H9 (cell line): ENCODE data around the gene ACOT11. TPM values are rescaled to one million over a fixed set of nuclear protein-coding genes. Genes with fewer than 3 reads are reported as not detected.

ENCODE experiments used
- DNase-seq: peaks from one replicate; pipeline ENCODE4 v3.0.0-alpha.2; 2017
- H2AFZ ChIP-seq: one replicate; pipeline ENCODE4 v1.6.1; 2013; ENCODE audit warnings: mild to moderate bottlenecking, low read length, control low read depth, moderate library complexity
- H2AK5ac ChIP-seq: 2 replicates; pipeline ENCODE4 v1.6.1; 2013; ENCODE audit warnings: low read length, control low read depth, mixed read lengths; ENCODE audit not compliant: insufficient read length
- H2BK120ac ChIP-seq: one replicate; pipeline ENCODE4 v1.6.1; 2013; ENCODE audit warnings: low read depth, mild to moderate bottlenecking, low read length, control low read depth, inconsistent platforms; ENCODE audit not compliant: poor library complexity, severe bottlenecking
- H2BK12ac ChIP-seq: 2 replicates; pipeline ENCODE4 v1.6.1; 2013; ENCODE audit warnings: low read length, control low read depth, mixed read lengths, low read depth; ENCODE audit not compliant: insufficient read length
- H2BK15ac ChIP-seq: 2 replicates; pipeline ENCODE4 v1.6.1; 2013; ENCODE audit warnings: low read depth, low read length, control low read depth
- H2BK20ac ChIP-seq: one replicate; pipeline ENCODE4 v1.6.1; 2013; ENCODE audit warnings: low read depth, mild to moderate bottlenecking, low read length, control low read depth, inconsistent platforms; ENCODE audit not compliant: poor library complexity, severe bottlenecking
- H2BK5ac ChIP-seq: 2 replicates; pipeline ENCODE4 v1.6.1; 2013; ENCODE audit warnings: low read length, control low read depth, mixed read lengths; ENCODE audit not compliant: insufficient read length
- H3K14ac ChIP-seq: 2 replicates; pipeline ENCODE4 v1.6.1; 2013; ENCODE audit warnings: low read length, control low read depth; ENCODE audit not compliant: insufficient read depth
- H3K18ac ChIP-seq: 2 replicates; pipeline ENCODE4 v1.6.1; 2013; ENCODE audit warnings: low read depth, mild to moderate bottlenecking, mixed read lengths, low read length, control low read depth; ENCODE audit not compliant: insufficient read length
- H3K23ac ChIP-seq: 2 replicates; pipeline ENCODE4 v1.6.1; 2013; ENCODE audit warnings: low read length, control low read depth, mixed read lengths, low read depth; ENCODE audit not compliant: insufficient read length
- H3K23me2 ChIP-seq: 2 replicates; pipeline ENCODE4 v1.6.1; 2013; ENCODE audit warnings: low read depth, mild to moderate bottlenecking, mixed read lengths, low read length, control low read depth; ENCODE audit not compliant: insufficient read length, poor library complexity, severe bottlenecking
- H3K27ac ChIP-seq: 2 replicates; pipeline ENCODE4 v1.5.1; 2013; ENCODE audit warnings: low read length, control low read depth, mixed read lengths, low read depth; ENCODE audit not compliant: insufficient read length
- H3K27me3 ChIP-seq: 2 replicates; pipeline ENCODE4 v1.6.1; 2013; ENCODE audit warnings: low read length, control low read depth, inconsistent platforms; ENCODE audit not compliant: insufficient read depth
- H3K4ac ChIP-seq: 2 replicates; pipeline ENCODE4 v1.6.1; 2013; ENCODE audit warnings: low read depth, mild to moderate bottlenecking, control low read depth, inconsistent platforms, low read length, moderate library complexity
- H3K4me1 ChIP-seq: 2 replicates; pipeline ENCODE4 v1.6.1; 2013; ENCODE audit warnings: low read length, control low read depth, inconsistent platforms; ENCODE audit not compliant: insufficient read depth
- H3K4me2 ChIP-seq: 2 replicates; pipeline ENCODE4 v1.6.1; 2013; ENCODE audit warnings: low read length, control low read depth, mixed read lengths; ENCODE audit not compliant: insufficient read length, insufficient read depth
- H3K56ac ChIP-seq: 2 replicates; pipeline ENCODE4 v1.6.1; 2013; ENCODE audit warnings: low read depth, mild to moderate bottlenecking, mixed read lengths, low read length, control low read depth; ENCODE audit not compliant: insufficient read length
- H3K79me1 ChIP-seq: 2 replicates; pipeline ENCODE4 v1.6.1; 2013; ENCODE audit warnings: low read depth, mild to moderate bottlenecking, moderate library complexity, low read length, control low read depth, inconsistent platforms; ENCODE audit not compliant: insufficient read depth, poor library complexity, severe bottlenecking
- H3K79me2 ChIP-seq: 2 replicates; pipeline ENCODE4 v1.6.1; 2013; ENCODE audit warnings: low read length, control low read depth, inconsistent platforms; ENCODE audit not compliant: insufficient read depth
- H3K9ac ChIP-seq: 2 replicates; pipeline ENCODE4 v1.6.1; 2013; ENCODE audit warnings: low read length, control low read depth, mixed read lengths; ENCODE audit not compliant: insufficient read length; ENCODE audit errors: extremely low read depth
- H3K9me3 ChIP-seq: one replicate; pipeline ENCODE4 v1.6.1; 2013; ENCODE audit warnings: low read depth, low read length, inconsistent platforms; ENCODE audit not compliant: control insufficient read depth
- H3T11ph ChIP-seq: one replicate; pipeline ENCODE4 v1.6.1; 2013; ENCODE audit warnings: mild to moderate bottlenecking, low read length, control low read depth, inconsistent platforms
- H4K20me1 ChIP-seq: one replicate; pipeline ENCODE4 v1.6.1; 2013; ENCODE audit not compliant: control insufficient read depth, insufficient read length, insufficient read depth
- H4K5ac ChIP-seq: 2 replicates; pipeline ENCODE4 v1.6.1; 2013; ENCODE audit warnings: low read depth, mild to moderate bottlenecking, mixed read lengths, low read length, control low read depth; ENCODE audit not compliant: insufficient read length
- H4K8ac ChIP-seq: replicated peaks from 2 replicates; pipeline ENCODE4 v1.6.1; 2013; ENCODE audit warnings: low read length, control low read depth, mixed read lengths, low read depth; ENCODE audit not compliant: insufficient read length
- H4K91ac ChIP-seq: 2 replicates; pipeline ENCODE4 v1.6.1; 2013; ENCODE audit warnings: low read depth, mild to moderate bottlenecking, moderate library complexity, mixed read lengths, low read length, control low read depth; ENCODE audit not compliant: insufficient read length
- H3K27ac Mint-ChIP-seq, 3 experiments: 2 replicates in 2 of 3; 3 replicates in 1 of 3; pipeline ENCODE4 v1.8.0; 2020 to 2021; ENCODE audit warnings: mixed read lengths in 3 of 3, mild to moderate bottlenecking in 1 of 3, moderate library complexity in 1 of 3
- H3K27me3 Mint-ChIP-seq: 2 replicates; pipeline ENCODE4 v1.8.0; 2021; ENCODE audit warnings: low read depth, mild to moderate bottlenecking, moderate library complexity, mixed read lengths
- H3K36me3 Mint-ChIP-seq, 3 experiments: 2 replicates in 2 of 3; 3 replicates in 1 of 3; pipeline ENCODE4 v1.8.0; 2020 to 2021; ENCODE audit warnings: low read depth in 3 of 3, mixed read lengths in 3 of 3; ENCODE audit not compliant: insufficient read depth in 1 of 3
- H3K4me1 Mint-ChIP-seq, 2 experiments: 2 replicates each; pipeline ENCODE4 v1.8.0; 2020; ENCODE audit warnings: mixed read lengths in 2 of 2
- H3K4me3 Mint-ChIP-seq, 2 experiments: 2 replicates in 1 of 2; 3 replicates in 1 of 2; pipeline ENCODE4 v1.8.0; 2020 to 2021; ENCODE audit warnings: mild to moderate bottlenecking in 2 of 2, mixed read lengths in 2 of 2, moderate library complexity in 1 of 2
- H3K9me3 Mint-ChIP-seq, 2 experiments: 2 replicates in 1 of 2; 3 replicates in 1 of 2; pipeline ENCODE4 v1.8.0; 2020; ENCODE audit warnings: mild to moderate bottlenecking in 2 of 2, mixed read lengths in 2 of 2, moderate library complexity in 1 of 2
- CTCF ChIP-seq: fragments of 200-600 bp; sonication (generic); conservative IDR thresholded peaks from 3 replicates; pipeline ENCODE4 v1.8.0; 2021; ENCODE audit warnings: antibody characterized with exemption, mild to moderate bottlenecking
- WGBS: extraction: QIAGEN DNeasy Blood & Tissue Kit; methylation state at CpG from one replicate; pipeline ENCODE4 v1.1.7; 2013; ENCODE audit warnings: missing lambda C conversion rate, low lambda C conversion rate, mixed read lengths; ENCODE audit not compliant: insufficient read length; ENCODE audit errors: extremely low coverage; 5-methylcytosine and 5-hydroxymethylcytosine counted together
- total RNA-seq: library from RNA; stranded (reverse); gene quantifications from 2 replicates; pipeline ENCODE4 v1.2.1, GENCODE V29; 2021

The ACOT11 gene
- total RNA-seq, 1 experiment from 2014 or later = 4.0 TPM

- no peak overlapping the region for H2BK15ac ChIP-seq
- H3K23ac ChIP-seq = no peak overlapping the region
- no peaks in the 10 kb centered on the region for H3K27me3 ChIP-seq
- no peak for TF ChIP-seq CTCF
- H3K4me1 ChIP-seq = no peaks in the 10 kb centered on the region
- Mint-ChIP-seq H3K27me3 (no peaks in the 10 kb centered on the region; the same call in 1 of the 2 replicates), H3K36me3 (peaks cover 0 to 7% (median 2%) of the 10 kb centered on the region in 3 experiments; a peak in 5 of 7 replicates), H3K27ac (no peak overlapping the region), H3K9me3 (peaks cover 13 to 15% of the 10 kb centered on the region in 2 experiments), H3K4me1 (peaks cover 6 to 8% of the 10 kb centered on the region in 2 experiments), H3K4me3 (no peak overlapping the region)
- no peak overlapping the region for H3T11ph ChIP-seq
- no peak overlapping the region for H2BK5ac ChIP-seq
- no peaks in the 10 kb centered on the region for H3K79me2 ChIP-seq
- H4K20me1 ChIP-seq = no peaks in the 10 kb centered on the region
- no peaks in the 10 kb centered on the region for H3K23me2 ChIP-seq
- no CpG with 5 or more reads among the region's 3 CpGs for WGBS
- DNase-seq = no peak
- H3K18ac ChIP-seq = no peak overlapping the region
- H3K14ac ChIP-seq = no peak overlapping the region; the same call in 1 of the 2 replicates
- no peak overlapping the region for H4K91ac ChIP-seq
- no peak overlapping the region for H3K27ac ChIP-seq
- H2AK5ac ChIP-seq = no peak overlapping the region
- H3K79me1 ChIP-seq = no peaks in the 10 kb centered on the region
- no peak overlapping the region for H3K9ac ChIP-seq
- H3K4ac ChIP-seq = no peak overlapping the region
- H2AFZ ChIP-seq = no peak overlapping the region
- no peak overlapping the region for H2BK20ac ChIP-seq
- no peak overlapping the region for H2BK120ac ChIP-seq
- no peak overlapping the region for H4K5ac ChIP-seq
- H3K4me2 ChIP-seq = no peak overlapping the region
- no peak overlapping the region for H4K8ac ChIP-seq
- no peak overlapping the region for H2BK12ac ChIP-seq
- no peak overlapping the region for H3K56ac ChIP-seq
- no peaks in the 10 kb centered on the region for H3K9me3 ChIP-seq
Measured at GRCh38 chr1:54559771-54560231, 11.8 kb downstream of the ACOT11 start.
